PFSK-1 (cell line): ENCODE data around the gene RPRD2.

ENCODE experiments used
- FOXP2 ChIP-seq: optimal IDR thresholded peaks from 2 replicates; pipeline ENCODE3; 2011; ENCODE audit warnings: borderline replicate concordance, control low read depth, inconsistent platforms; ENCODE audit not compliant: insufficient read depth; ENCODE audit errors: extremely low read length, extremely low read depth
- POLR2AphosphoS5 ChIP-seq: IDR thresholded peaks from 2 replicates; pipeline ENCODE4 v1.6.1; 2012; ENCODE audit warnings: low read depth, mild to moderate bottlenecking, control low read depth, low read length, moderate library complexity
- REST ChIP-seq, 2 experiments: IDR thresholded peaks; 2 replicates each; pipeline versions ENCODE4 v1.6.1 to v1.8.0; 2011 to 2012; ENCODE audit warnings: low read depth in 2 of 2, low read length in 2 of 2, control low read depth in 1 of 2, inconsistent platforms in 1 of 2, mild to moderate bottlenecking in 1 of 2, moderate library complexity in 1 of 2; ENCODE audit not compliant: insufficient read depth in 1 of 2
- SIN3A ChIP-seq: IDR thresholded peaks from 2 replicates; pipeline ENCODE4 v1.6.1; 2012; ENCODE audit warnings: mild to moderate bottlenecking, low read length, moderate library complexity, borderline replicate concordance; ENCODE audit not compliant: insufficient read depth
- TAF1 ChIP-seq: IDR thresholded peaks from 2 replicates; pipeline ENCODE4 v1.6.1; 2012; ENCODE audit warnings: low read length, control low read depth, borderline replicate concordance; ENCODE audit not compliant: insufficient read depth

Gene RPRD2

GRCh38 chr1:150487763-150488115, 123.8 kb downstream of the RPRD2 start:
- TF ChIP-seq REST (IDR thresholded peaks at IDR 0.05; ENCODE audit: insufficient read depth in 1 of 2, low read depth in 2 of 2, low read length in 2 of 2) (no peak), SIN3A (no peak)

GRCh38 chr1:150493175-150493574, 129.2 kb downstream of the RPRD2 start:
- TF ChIP-seq TAF1 = no peak
- TF ChIP-seq REST (IDR thresholded peaks at IDR 0.05; ENCODE audit: insufficient read depth in 1 of 2, low read depth in 2 of 2, low read length in 2 of 2) = no peak

- TF ChIP-seq POLR2AphosphoS5 = no peak
- no peak for TF ChIP-seq TAF1
- no peak for TF ChIP-seq REST (IDR thresholded peaks at IDR 0.05; ENCODE audit: insufficient read depth in 1 of 2, low read depth in 2 of 2, low read length in 2 of 2)
- no peak for TF ChIP-seq FOXP2
- no peak for TF ChIP-seq SIN3A
These were observed 134.4 kb downstream of the RPRD2 start for GRCh38 chr1:150498342-150498741.

- no peak for TF ChIP-seq FOXP2
- no peak for TF ChIP-seq TAF1
- no peak for TF ChIP-seq SIN3A
- TF ChIP-seq POLR2AphosphoS5 = no peak
- TF ChIP-seq REST (IDR thresholded peaks at IDR 0.05; ENCODE audit: insufficient read depth in 1 of 2, low read depth in 2 of 2, low read length in 2 of 2) = no peak
These were observed 141.5 kb downstream of the RPRD2 start for GRCh38 chr1:150505431-150505830.

- peak; percentile 87; the same call in 1 of the 2 replicates for TF ChIP-seq SIN3A
- TF ChIP-seq TAF1 = peak; percentile 57; the same call in 1 of the 2 replicates
- no peak for TF ChIP-seq REST (IDR thresholded peaks at IDR 0.05; ENCODE audit: insufficient read depth in 1 of 2, low read depth in 2 of 2, low read length in 2 of 2)
- peak; percentile 87 for TF ChIP-seq POLR2AphosphoS5
- no peak for TF ChIP-seq FOXP2
These were observed 144.2 kb downstream of the RPRD2 start, which contains the start of gene ECM1 for GRCh38 chr1:150507912-150508864. Gene ECM1 (plus strand): TSS chr1:150508109. CDS start chr1:150508210, 101 bp downstream.
